PC-3 (cell line): Measurements from ENCODE around the gene ABTB2. TPM values are rescaled to one million over a fixed set of nuclear protein-coding genes. Genes with fewer than 3 reads are reported as not detected.
"Not testable (repeated sequence)": the region's sequence is repeated elsewhere in the genome, so short reads cannot be mapped to it uniquely, and the experiment has no call there.

Source experiments
- ATAC-seq: fragments of 200-7000 bp; cut with Tn5 transposase; 2 replicates; pipeline ENCODE4 v1.9.1; 2020; ENCODE audit warnings: mild to moderate bottlenecking, moderate library complexity
- BruUV-seq: library from RNA; stranded (reverse); fragments of 400-500 nt; replicated peaks from 2 replicates; lab custom pipeline; 2021; lab: Mats Ljungman, UMichigan
- CTCF ChIA-PET: fragments of 300-600 bp; sonication (Branson Sonifier 250); formaldehyde crosslinking; loops from one replicate; lab custom pipeline; 2022; ENCODE audit warnings: antibody characterized with exemption; lab: Charles Lee
- POLR2A ChIA-PET: fragments of 300-600 bp; sonication (Branson Sonifier 250); formaldehyde crosslinking; loops from one replicate; lab custom pipeline; 2022; ENCODE audit warnings: antibody characterized with exemption; ENCODE audit not compliant: unreplicated experiment; lab: Charles Lee
- DNase-seq: peaks from one replicate; pipeline ENCODE4 v3.0.0-alpha.2; 2015
- H2AFZ ChIP-seq: fragments of 300-600 bp; sonication (generic); 2 replicates; pipeline ENCODE4 v1.6.0; 2016; ENCODE audit warnings: antibody characterized with exemption, low read length
- H3F3A ChIP-seq: fragments of 300-600 bp; sonication (generic); one replicate; pipeline ENCODE4 v1.6.0; 2017; ENCODE audit warnings: antibody characterized with exemption, low read length, control low read depth, mild to moderate bottlenecking; ENCODE audit not compliant: unreplicated experiment
- H3K27ac ChIP-seq: fragments of 300-600 bp; sonication (generic); 2 replicates; pipeline ENCODE4 v1.5.1; 2016; ENCODE audit warnings: mild to moderate bottlenecking, low read length
- H3K27me3 ChIP-seq: fragments of 300-600 bp; sonication (generic); 2 replicates; pipeline ENCODE4 v1.6.1; 2016; ENCODE audit warnings: low read length, mixed read lengths
- H3K36me3 ChIP-seq: fragments of 300-600 bp; sonication (generic); 2 replicates; pipeline ENCODE4 v1.6.1; 2016; ENCODE audit warnings: low read depth, mixed run types, low read length, mixed read lengths
- H3K4me1 ChIP-seq: fragments of 300-600 bp; sonication (generic); 2 replicates; pipeline ENCODE4 v1.5.1; 2016; ENCODE audit warnings: low read length; ENCODE audit not compliant: insufficient read depth
- H3K4me2 ChIP-seq: fragments of 300-600 bp; sonication (generic); 2 replicates; pipeline ENCODE4 v1.6.0; 2016; ENCODE audit warnings: low read length
- H3K4me3 ChIP-seq: fragments of 300-600 bp; sonication (generic); 2 replicates; pipeline ENCODE4 v1.5.1; 2016; ENCODE audit warnings: mild to moderate bottlenecking, low read length, mixed read lengths
- H3K79me2 ChIP-seq: fragments of 300-600 bp; sonication (generic); 2 replicates; pipeline ENCODE4 v1.6.1; 2017; ENCODE audit warnings: low read length, mixed read lengths
- H3K9ac ChIP-seq: fragments of 300-600 bp; sonication (generic); 2 replicates; pipeline ENCODE4 v1.6.0; 2016; ENCODE audit warnings: mild to moderate bottlenecking, low read length
- H3K9me2 ChIP-seq: fragments of 300-600 bp; sonication (generic); replicated peaks from 2 replicates; pipeline ENCODE4 v1.6.1; 2016; ENCODE audit warnings: mixed run types, low read length, mixed read lengths
- H3K9me3 ChIP-seq: fragments of 300-600 bp; sonication (generic); 2 replicates; pipeline ENCODE4 v1.6.1; 2016; ENCODE audit warnings: low read length, mixed read lengths
- H4K20me1 ChIP-seq: fragments of 300-600 bp; sonication (generic); 2 replicates; pipeline ENCODE4 v1.6.1; 2016; ENCODE audit warnings: low read length, mixed read lengths
- CTCF ChIP-seq: fragments of 300-600 bp; sonication (generic); conservative IDR thresholded peaks from 2 replicates; pipeline ENCODE4 v1.5.1; 2017; ENCODE audit warnings: antibody characterized with exemption, low read depth, mild to moderate bottlenecking, low read length
- EZH2 ChIP-seq: fragments of 300-600 bp; sonication (generic); IDR thresholded peaks from one replicate; pipeline ENCODE4 v1.6.1; 2017; ENCODE audit warnings: antibody characterized with exemption, mild to moderate bottlenecking, low read length; ENCODE audit not compliant: unreplicated experiment
- EZH2phosphoT487 ChIP-seq: fragments of 300-600 bp; sonication (generic); IDR thresholded peaks from 2 replicates; pipeline ENCODE4 v1.6.1; 2018; ENCODE audit warnings: mild to moderate bottlenecking, antibody characterized with exemption, low read length, borderline replicate concordance
- intact Hi-C: fragments of 100-400 bp; cut with micrococcal nuclease; formaldehyde crosslinking; loops from 2 replicates; pipeline ENCODE4 v1.9.0; 2023
- total RNA-seq: library from RNA; depleted of rRNA; stranded (reverse); fragments of >200 nt; gene quantifications from 2 replicates; pipeline ENCODE4 v1.2.3, GENCODE V29; 2014

The ABTB2 gene
- total RNA-seq, 1 experiment from 2014 or later: 5.2 TPM

GRCh38 chr11:34249439-34249838 lies 108.4 kb downstream of the ABTB2 start:
- CTCF ChIA-PET: interaction anchor here (0.6 to 1.1 kb wide), 2 partner anchors 75 to 96 kb away, joined by 3 read pairs; no protein-coding TSS in a partner anchor
- Histone ChIP-seq H3K27me3 (no peaks in the 10 kb centered on the region), H2AFZ (no peak overlapping the region), H3K27ac (no peak overlapping the region), H3K79me2 (0 out of 2 replicates have a peak, but pooled peaks cover 3% of the 10 kb centered on the region), H4K20me1 (no peaks in the 10 kb centered on the region), H3K9me3 (no peaks in the 10 kb centered on the region), H3K9me2 (no peaks in the 10 kb centered on the region), H3K4me1 (peaks cover 29% of the 10 kb centered on the region), H3F3A (no peaks in the 10 kb centered on the region), H3K9ac (no peak overlapping the region), H3K4me2 (no peak overlapping the region), H3K36me3 (no peaks in the 10 kb centered on the region), H3K4me3 (no peak overlapping the region)
- DNase-seq (no peak), ATAC-seq (no peak)
- no TSS peak for BruUV-seq
- POLR2A ChIA-PET: interaction anchor here (0.6 kb wide), 1 partner anchor 728 kb away, joined by 4 read pairs; no protein-coding TSS in a partner anchor
- intact Hi-C loops: no loop called here
- TF ChIP-seq CTCF: no peak
- TF ChIP-seq EZH2: no peak
- TF ChIP-seq EZH2phosphoT487: no peak

GRCh38 chr11:34246511-34246910 lies 111.3 kb downstream of the ABTB2 start:
- H3K4me3 ChIP-seq, BruUV-seq, H3K27ac ChIP-seq, H3K4me2 ChIP-seq, intact Hi-C loops, H3K36me3 ChIP-seq, H3K79me2 ChIP-seq, H3K9me2 ChIP-seq, H4K20me1 ChIP-seq, ATAC-seq, POLR2A ChIA-PET, H3K9ac ChIP-seq, CTCF ChIA-PET, H3K9me3 ChIP-seq, H3F3A ChIP-seq, H3K27me3 ChIP-seq, DNase-seq, H2AFZ ChIP-seq: not testable (repeated sequence)
- peaks cover 52% of the 10 kb centered on the region for H3K4me1 ChIP-seq

GRCh38 chr11:34245041-34245440 lies 112.8 kb downstream of the ABTB2 start:
- Histone ChIP-seq H3K79me2 (0 out of 2 replicates have a peak, but pooled peaks cover 8% of the 10 kb centered on the region), H2AFZ (no peak overlapping the region), H3K4me1 (peaks cover 42% of the 10 kb centered on the region), H3K36me3 (no peaks in the 10 kb centered on the region), H3K9me3 (no peaks in the 10 kb centered on the region), H3K27me3 (no peaks in the 10 kb centered on the region), H3K9ac (no peak overlapping the region), H3K4me2 (no peak overlapping the region), H3K4me3 (no peak overlapping the region), H3F3A (no peaks in the 10 kb centered on the region), H3K9me2 (no peaks in the 10 kb centered on the region), H4K20me1 (no peaks in the 10 kb centered on the region), H3K27ac (no peak overlapping the region)
- no peak for ATAC-seq
- ChIA-PET CTCF (no interaction called here), POLR2A (no interaction called here)
- DNase-seq: no peak
- intact Hi-C loops: no loop called here
- BruUV-seq: no TSS peak
- no peak for TF ChIP-seq CTCF
- no peak for TF ChIP-seq EZH2
- no peak for TF ChIP-seq EZH2phosphoT487
